ENCODE results near the gene DLGAP4.

DLGAP4 gene

GRCh38 chr20:36275011-36275410 lies 31.1 kb upstream of the DLGAP4 start:
- no peak for DNase-seq (ENCODE audit: low read depth)

GRCh38 chr20:36275441-36276189 lies 30.5 kb upstream of the DLGAP4 start:
- DNase-seq (ENCODE audit: low read depth) = no peak

GRCh38 chr20:36277546-36277945 lies 28.6 kb upstream of the DLGAP4 start:
- no peak for DNase-seq (ENCODE audit: low read depth)

- no peak for DNase-seq (ENCODE audit: low read depth)
Observed at GRCh38 chr20:36279362-36279761, 26.8 kb upstream of the DLGAP4 start.

DNA sequence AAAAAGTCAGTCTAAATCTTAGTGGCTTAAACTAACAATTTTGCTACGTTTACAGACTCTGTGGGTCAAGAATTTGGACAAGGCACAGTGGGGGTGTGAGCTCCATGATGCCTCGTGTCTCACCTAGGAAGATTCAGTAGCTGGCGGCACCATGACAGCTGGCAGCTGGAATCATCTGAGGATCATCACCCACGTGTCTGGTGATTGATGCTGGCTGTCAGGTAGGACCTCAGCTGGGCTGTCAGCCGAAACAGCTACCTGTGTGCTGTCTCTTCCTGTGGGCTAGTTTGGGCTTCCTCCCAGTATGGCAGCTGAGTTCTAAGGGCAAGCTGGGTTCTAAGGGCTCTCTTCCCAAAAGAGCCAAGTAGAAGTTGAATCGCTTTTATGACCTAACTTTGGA lies 26.4 kb upstream of the DLGAP4 start:
- no peak for DNase-seq (ENCODE audit: low read depth)

DNA sequence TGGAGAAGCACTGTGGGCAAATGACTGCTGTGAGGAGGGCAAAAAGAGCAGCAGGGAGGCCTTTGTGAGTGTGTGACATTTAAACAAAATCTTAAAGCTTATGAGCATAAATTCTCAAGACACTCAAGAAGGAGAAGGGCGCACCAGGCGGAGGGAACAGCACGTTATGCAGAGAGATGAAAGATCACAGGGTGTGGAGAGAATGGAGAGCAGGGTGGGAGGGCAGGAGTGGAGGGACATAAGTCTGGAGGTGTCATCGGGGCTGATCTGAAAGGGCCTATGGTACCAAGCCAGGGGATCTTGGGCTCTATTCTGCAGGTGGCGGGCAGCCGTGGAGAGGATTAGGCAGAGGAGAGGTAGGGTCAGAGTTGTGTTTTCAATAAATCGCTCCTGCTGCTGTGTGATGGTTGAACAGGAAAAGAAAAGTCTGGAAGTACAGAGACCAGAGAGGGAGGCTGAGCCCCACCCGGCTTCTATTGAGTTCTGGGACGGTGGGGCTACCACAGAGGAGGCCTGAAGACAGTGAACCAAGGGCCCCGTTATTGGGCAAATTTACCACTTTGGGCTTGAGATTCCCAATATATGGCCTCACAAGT lies 24.3 kb upstream of the DLGAP4 start:
- no peak for DNase-seq (ENCODE audit: low read depth)

GRCh38 chr20:36284751-36285150 lies 21.4 kb upstream of the DLGAP4 start:
- DNase-seq (ENCODE audit: low read depth) = no peak

GRCh38 chr20:36285746-36286447 lies 20.2 kb upstream of the DLGAP4 start:
- DNase-seq (ENCODE audit: low read depth) = no peak

DNA sequence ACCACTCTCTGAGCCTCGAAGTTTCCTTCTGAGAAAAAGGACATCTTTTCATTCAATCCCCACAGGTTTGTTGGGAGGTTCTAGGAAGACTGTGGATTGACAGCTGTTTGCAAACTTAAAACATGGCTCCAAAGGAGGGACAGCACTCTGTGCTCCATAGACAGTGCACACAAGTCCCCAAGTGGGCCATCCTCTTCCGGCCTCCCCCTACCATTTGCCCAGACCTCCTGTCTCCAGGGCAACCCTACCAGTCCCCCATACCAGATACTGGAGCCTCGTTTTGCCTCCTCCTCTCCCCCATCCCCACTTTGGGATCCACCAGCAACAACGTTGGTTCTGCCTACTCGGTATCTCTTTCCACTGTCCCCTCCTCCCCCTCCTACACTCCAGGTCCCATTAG lies 8.5 kb upstream of the DLGAP4 start:
- DNase-seq (ENCODE audit: low read depth) = no peak

- no peak for DNase-seq (ENCODE audit: low read depth)
Observed at GRCh38 chr20:36298061-36298460, 8.1 kb upstream of the DLGAP4 start.

GRCh38 chr20:36298795-36299339 lies 7.3 kb upstream of the DLGAP4 start:
- DNase-seq (ENCODE audit: low read depth) = no peak

- DNase-seq (ENCODE audit: low read depth) = no peak
Observed at GRCh38 chr20:36299459-36299858, 6.7 kb upstream of the DLGAP4 start.

DNA sequence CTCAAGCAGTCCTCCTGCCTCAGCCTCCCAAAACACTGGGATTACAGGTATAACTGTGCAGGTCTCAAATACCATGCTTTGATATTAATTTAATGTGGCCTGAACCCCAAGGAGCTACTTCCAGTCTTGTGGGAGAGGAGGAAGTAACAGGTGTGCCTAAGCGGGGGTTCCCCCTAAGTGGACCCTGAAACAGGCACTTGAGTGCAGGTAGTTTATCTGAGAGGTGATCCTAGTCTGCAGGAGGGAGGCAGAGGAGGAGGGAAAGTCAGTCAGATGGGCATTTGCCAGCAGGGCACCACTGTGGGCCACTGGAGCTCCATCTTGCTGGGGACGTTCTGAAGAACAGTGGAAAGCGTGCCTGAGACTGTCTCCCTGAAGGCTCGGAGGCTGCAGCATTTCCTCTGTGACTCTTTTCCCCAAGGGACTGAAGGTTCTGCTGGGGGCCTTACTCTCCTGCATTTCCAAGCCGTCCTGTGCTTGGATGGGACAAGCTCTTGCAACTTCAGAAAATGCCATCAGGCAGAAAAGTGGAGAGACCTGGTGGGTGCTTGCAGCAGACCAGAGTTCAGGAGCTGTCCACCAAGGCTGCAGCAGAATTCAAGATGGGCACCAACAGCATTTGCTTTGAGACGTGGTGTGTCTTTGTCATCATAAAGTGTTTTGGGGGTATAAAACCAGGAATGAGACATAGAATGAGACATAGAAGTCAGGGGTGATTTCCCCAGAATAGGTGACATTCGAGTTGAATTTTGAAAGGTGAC lies 4.6 kb upstream of the DLGAP4 start:
- no peak for DNase-seq (ENCODE audit: low read depth)

DNA sequence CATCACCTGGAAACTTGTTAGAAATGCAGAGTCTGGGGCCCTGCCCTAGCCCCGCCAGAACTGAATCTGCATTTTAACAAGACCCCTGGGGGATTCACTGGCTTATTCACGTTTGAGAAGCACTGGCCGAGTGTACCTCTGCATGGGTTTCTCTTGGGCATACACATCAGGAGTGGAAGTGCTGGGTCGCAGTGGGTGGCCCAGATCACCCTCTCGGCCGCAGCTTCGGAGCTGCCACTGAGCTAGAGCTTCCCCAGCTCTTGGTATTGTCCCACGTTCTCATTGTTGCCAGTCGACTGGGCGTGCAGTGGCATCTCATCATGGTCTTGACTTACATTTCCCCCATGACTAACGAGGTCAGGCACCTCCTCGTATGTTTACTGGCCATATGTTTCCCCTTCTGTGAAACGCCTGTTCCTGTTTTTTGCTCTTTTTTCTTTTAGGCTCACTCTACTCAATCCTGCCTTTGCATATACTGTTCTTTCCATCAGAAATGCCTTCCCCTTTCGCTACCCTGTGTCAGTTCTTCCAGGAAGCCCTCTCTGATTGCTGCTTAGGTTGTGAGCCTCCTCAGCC lies 3.0 kb upstream of the DLGAP4 start:
- no peak for DNase-seq (ENCODE audit: low read depth)

- no peak for DNase-seq (ENCODE audit: low read depth)
Observed at GRCh38 chr20:36303831-36304230, 2.3 kb upstream of the DLGAP4 start.

DNA sequence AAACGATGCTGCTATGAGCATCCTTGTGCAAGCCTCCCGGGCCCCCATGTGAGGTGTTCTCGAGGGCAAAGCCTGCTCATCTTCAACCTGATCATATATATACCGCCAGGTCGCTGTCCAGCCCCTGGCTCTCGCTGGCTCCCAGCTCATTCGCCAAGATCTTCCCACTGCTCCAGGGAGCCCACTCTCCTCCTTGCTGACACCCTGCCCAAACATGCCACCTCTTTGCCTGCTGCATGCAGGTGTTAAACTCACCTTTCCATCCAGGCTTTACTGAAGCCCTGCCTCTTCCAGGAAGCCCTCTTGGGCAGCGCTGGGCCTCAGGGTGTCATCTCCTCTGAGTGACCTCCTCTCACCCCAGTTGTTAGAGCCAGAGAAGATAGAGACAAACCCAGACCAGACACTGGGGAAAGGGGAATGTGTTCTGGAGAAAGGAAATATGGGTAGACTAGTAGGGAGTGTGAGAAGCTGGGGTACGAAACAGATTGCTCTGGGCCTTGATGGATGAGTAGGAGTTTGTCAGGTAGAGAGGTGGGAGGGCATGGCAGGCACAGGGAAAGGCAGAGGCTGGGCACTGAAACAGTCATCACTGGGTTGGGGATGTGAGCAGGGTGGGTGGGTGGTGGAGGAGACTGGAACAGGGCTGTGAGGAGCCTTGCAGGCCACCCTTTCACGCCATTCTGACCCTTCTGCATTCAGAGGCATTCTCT lies 1.2 kb upstream of the DLGAP4 start:
- DNase-seq (ENCODE audit: low read depth) = no peak

DNA sequence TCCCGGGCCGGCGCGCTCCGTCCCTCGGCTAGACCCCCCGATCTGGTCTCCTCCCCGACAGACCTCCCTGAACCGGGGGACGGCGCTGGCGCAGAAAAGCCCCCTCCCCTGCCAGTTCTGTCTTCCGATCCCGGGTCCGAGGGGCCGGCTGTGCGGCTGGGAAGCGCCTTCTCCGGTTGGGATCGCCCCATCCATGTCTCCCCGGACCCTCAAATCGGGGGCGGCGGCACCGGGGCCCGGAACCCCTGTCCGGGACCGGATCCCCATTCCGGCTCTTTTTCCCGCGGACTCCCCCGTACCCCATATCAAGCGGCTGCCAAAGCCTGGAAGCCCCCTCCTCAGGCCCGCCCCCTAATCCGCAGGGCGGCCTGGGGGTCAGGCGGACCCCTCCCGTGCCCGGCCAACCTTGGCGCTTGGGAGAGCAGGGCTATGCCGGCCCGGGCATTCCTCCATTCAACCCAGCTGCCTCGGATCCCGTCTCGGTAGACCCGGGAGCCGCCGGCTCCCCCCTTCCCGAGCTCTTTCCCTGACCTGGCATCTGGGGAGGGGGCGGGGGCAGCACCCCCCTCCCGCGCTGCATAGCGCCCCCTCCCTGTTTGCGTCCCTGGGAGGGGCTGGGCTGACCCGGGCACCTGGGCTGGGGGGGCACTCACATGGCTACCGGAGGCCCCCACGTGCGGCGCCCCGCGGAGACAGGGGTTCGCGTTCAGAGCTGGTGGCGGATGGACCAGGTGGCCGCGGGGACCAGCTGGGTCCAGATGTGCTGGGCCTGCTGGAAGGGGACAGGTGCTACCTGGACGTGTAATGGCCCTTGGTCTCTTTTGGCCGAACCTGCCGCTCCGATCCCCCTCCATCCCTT lies 643 bp downstream of the DLGAP4 start:
- no peak for DNase-seq (ENCODE audit: low read depth)

DNA sequence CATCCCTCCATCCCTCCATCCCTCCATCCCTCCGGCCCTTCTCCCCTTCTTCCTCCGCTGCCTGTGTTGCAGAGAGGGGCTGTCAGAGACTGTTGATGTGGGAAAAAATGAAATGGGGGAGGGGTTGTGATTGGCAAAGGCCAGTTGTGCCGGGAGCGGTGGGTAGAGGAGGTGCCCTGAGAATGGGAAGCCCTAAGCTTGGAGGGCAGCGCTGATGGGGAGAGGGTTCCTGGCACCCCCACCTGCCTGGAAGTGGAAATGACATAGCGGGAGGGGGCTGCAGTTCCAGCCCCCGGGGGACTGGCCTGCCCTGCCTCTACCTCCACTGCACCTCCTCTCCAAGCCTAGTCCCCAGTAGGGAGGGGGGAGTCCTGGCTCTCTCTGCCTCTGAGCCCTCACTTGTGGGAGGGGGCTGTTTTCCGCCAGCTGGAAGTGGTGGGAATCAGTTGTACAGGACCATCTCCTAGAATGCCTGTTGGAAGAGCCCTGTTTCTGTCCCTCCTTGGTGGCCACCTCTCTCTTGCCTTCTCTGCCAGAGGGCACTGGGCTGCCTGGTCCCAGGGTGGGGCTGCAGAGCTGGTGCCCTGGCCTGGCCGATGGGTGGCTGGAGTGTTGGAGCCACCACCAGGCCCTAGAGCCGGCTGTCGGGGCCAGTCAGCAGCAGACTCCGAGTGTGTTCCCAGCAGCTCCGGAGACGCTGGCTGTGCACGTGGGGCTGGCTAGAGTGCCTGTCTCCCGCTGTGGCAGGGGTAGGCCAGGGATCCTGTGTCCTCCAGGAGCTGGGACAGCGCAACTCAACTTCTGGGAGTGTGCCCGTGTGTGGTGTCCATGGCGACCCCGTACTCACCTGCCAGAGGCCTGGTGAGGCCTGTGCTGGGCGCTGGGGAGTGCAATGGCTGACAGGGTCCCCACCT lies 1.5 kb downstream of the DLGAP4 start:
- no peak for DNase-seq (ENCODE audit: low read depth)

DNA sequence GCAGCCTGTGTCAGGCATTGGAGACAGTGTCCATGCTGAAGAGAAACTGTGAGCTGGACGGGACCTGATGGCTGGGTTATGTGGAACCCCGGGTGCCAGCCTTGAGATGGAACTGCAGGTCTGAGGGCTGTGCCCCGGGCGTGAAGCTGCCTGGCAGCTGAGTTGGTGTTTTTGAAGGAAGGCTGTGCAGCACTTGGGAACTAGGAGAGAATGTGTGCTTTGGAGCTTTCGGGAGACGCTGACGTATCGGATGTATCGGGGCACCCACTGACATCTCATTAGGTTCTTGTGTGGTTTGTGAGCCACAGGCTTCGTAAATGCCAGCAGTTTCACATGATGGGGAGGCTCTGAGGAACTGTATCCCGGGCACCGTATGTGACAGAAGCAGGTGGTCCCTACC lies 2.2 kb downstream of the DLGAP4 start:
- DNase-seq (ENCODE audit: low read depth) = no peak

Measured in iris pigment epithelial cell (primary cell).